A673 (cell line): Measurements from ENCODE around the gene MOG. TPM values are rescaled to one million over a fixed set of nuclear protein-coding genes. Genes with fewer than 3 reads are reported as not detected.

Source experiments
- BruUV-seq: library from RNA; stranded (reverse); fragments of 400-500 nt; replicated peaks from 2 replicates; lab custom pipeline; 2021; lab: Mats Ljungman, UMichigan
- CTCF ChIA-PET: fragments of 300-600 bp; sonication (Branson Sonifier 250); formaldehyde crosslinking; loops from one replicate; lab custom pipeline; 2022; ENCODE audit warnings: antibody characterized with exemption; lab: Charles Lee
- POLR2A ChIA-PET: fragments of 300-600 bp; sonication (Branson Sonifier 250); formaldehyde crosslinking; loops from one replicate; lab custom pipeline; 2022; ENCODE audit warnings: antibody characterized with exemption; ENCODE audit not compliant: low non-redundant PET; lab: Charles Lee
- DNase-seq: peaks from one replicate; pipeline ENCODE4 v3.0.0-alpha.2; 2015; ENCODE audit warnings: low spot score
- H3K27ac ChIP-seq: fragments of 200-600 bp; sonication (generic); 2 replicates; pipeline ENCODE4 v1.5.1; 2016; ENCODE audit warnings: mixed run types, low read depth, mild to moderate bottlenecking, mixed read lengths, antibody characterized with exemption, low read length; ENCODE audit not compliant: poor library complexity, severe bottlenecking
- H3K27me3 ChIP-seq: fragments of 200-600 bp; sonication (generic); replicated peaks from 2 replicates; pipeline ENCODE4 v1.6.1; 2017; ENCODE audit warnings: mixed run types, low read depth, mild to moderate bottlenecking, mixed read lengths, antibody characterized with exemption, low read length; ENCODE audit not compliant: insufficient read depth, poor library complexity
- H3K36me3 ChIP-seq: fragments of 200-600 bp; sonication (generic); 2 replicates; pipeline ENCODE4 v1.6.1; 2016; ENCODE audit warnings: mixed run types, mild to moderate bottlenecking, mixed read lengths, antibody characterized with exemption, low read length; ENCODE audit not compliant: insufficient read depth, poor library complexity, severe bottlenecking
- H3K4me1 ChIP-seq: fragments of 200-600 bp; sonication (generic); 2 replicates; pipeline ENCODE4 v1.6.1; 2017; ENCODE audit warnings: mixed run types, mild to moderate bottlenecking, mixed read lengths, antibody characterized with exemption, low read length; ENCODE audit not compliant: insufficient read depth, poor library complexity, severe bottlenecking
- H3K4me3 ChIP-seq: fragments of 200-600 bp; sonication (generic); 2 replicates; pipeline ENCODE4 v1.5.1; 2016; ENCODE audit warnings: low read depth, mixed run types, mild to moderate bottlenecking, mixed read lengths, low read length; ENCODE audit not compliant: poor library complexity, severe bottlenecking
- H3K9me3 ChIP-seq: fragments of 200-600 bp; sonication (generic); 2 replicates; pipeline ENCODE4 v1.6.1; 2016; ENCODE audit warnings: mixed run types, low read depth, mild to moderate bottlenecking, mixed read lengths, antibody characterized with exemption, low read length; ENCODE audit not compliant: poor library complexity, severe bottlenecking
- CTCF ChIP-seq: fragments of 300-800, 200-600 bp; sonication (generic); conservative IDR thresholded peaks from 2 replicates; pipeline ENCODE4 v1.5.1; 2017; ENCODE audit warnings: low read depth, mild to moderate bottlenecking, antibody characterized with exemption, low read length, moderate library complexity, mixed read lengths
- EZH2 ChIP-seq: fragments of 200-600 bp; sonication (generic); IDR thresholded peaks from 2 replicates; pipeline ENCODE4 v1.6.1; 2017; ENCODE audit warnings: borderline replicate concordance, low read depth, mild to moderate bottlenecking, mixed read lengths, antibody characterized with exemption, low read length; ENCODE audit not compliant: poor library complexity, severe bottlenecking
- intact Hi-C: fragments of 100-400 bp; cut with micrococcal nuclease; formaldehyde crosslinking; loops from one replicate; pipeline ENCODE4 v1.10.0; 2022; ENCODE audit not compliant: unreplicated experiment
- total RNA-seq: library from RNA; stranded (reverse); gene quantifications from 2 replicates; pipeline ENCODE4 v1.2.3, GENCODE V29; 2021

Gene MOG
- total RNA-seq, 1 experiment from 2014 or later = not detected

DNA sequence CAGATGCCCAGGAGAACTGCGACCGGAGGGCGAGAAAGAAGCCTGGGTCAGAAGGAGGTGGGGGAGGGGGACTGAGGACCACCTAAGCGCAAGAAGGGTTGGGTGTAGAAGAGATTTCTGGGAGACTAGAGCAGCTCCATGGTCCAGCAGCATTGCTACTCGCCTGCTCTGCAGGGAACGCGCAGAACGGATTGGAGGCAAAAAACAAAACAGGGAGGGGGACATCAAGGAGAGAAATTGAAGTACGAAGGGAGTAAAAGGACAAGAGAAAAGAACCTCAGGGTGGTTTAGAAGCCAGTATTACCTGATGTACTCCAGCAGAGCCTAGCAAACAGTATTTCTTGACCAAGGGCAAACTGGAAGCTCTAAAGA lies 23.4 kb upstream of the MOG start:
- DNase-seq = peak; percentile 42
- intact Hi-C loops = no loop called here
- H3K27ac ChIP-seq = peak overlapping the region; percentile 77
- H3K4me1 ChIP-seq = peaks cover 33% of the 10 kb centered on the region
- no peaks in the 10 kb centered on the region for H3K9me3 ChIP-seq
- no peaks in the 10 kb centered on the region for H3K27me3 ChIP-seq
- no peak for TF ChIP-seq EZH2
- no peak for TF ChIP-seq CTCF
- ChIA-PET POLR2A (interaction anchor here (0.6 kb wide), 1 partner anchor 688 kb away, joined by 4 read pairs; no protein-coding TSS in a partner anchor), CTCF (interaction anchor here (0.6 to 2.0 kb wide), 5 partner anchors 14 to 258 kb away, joined by 3 to 15 read pairs (median 5); no protein-coding TSS in a partner anchor)
- peak overlapping the region; percentile 84 for H3K4me3 ChIP-seq
- H3K36me3 ChIP-seq = no peaks in the 10 kb centered on the region
- no TSS peak for BruUV-seq

GRCh38 chr6:29637247-29637646 lies 19.6 kb upstream of the MOG start:
- ChIA-PET CTCF (no interaction called here), POLR2A (no interaction called here)
- peaks cover 7% of the 10 kb centered on the region for H3K4me1 ChIP-seq
- no peaks in the 10 kb centered on the region for H3K9me3 ChIP-seq
- no peak for TF ChIP-seq EZH2
- no peak for TF ChIP-seq CTCF
- no peak overlapping the region for H3K27ac ChIP-seq
- H3K36me3 ChIP-seq = no peaks in the 10 kb centered on the region
- H3K4me3 ChIP-seq = no peak overlapping the region
- BruUV-seq = no TSS peak
- intact Hi-C loops = no loop called here
- no peaks in the 10 kb centered on the region for H3K27me3 ChIP-seq
- DNase-seq = no peak

GRCh38 chr6:29641430-29642148 lies 15.3 kb upstream of the MOG start:
- POLR2A ChIA-PET = interaction anchor here (0.5 kb wide), 1 partner anchor 44 kb away, joined by 3 read pairs; no protein-coding TSS in a partner anchor

More at GRCh38 chr6:29641430-29642148, 15.3 kb upstream of the MOG start:
- Histone ChIP-seq H3K9me3 (no peaks in the 10 kb centered on the region), H3K4me3 (no peak overlapping the region), H3K27me3 (no peaks in the 10 kb centered on the region), H3K27ac (no peak overlapping the region), H3K36me3 (no peaks in the 10 kb centered on the region), H3K4me1 (no peaks in the 10 kb centered on the region)
- BruUV-seq = no TSS peak
- CTCF ChIA-PET = interaction anchor here (0.5 to 1.2 kb wide), 4 partner anchors 8 to 13 kb away, joined by 3 to 8 read pairs (median 4); no protein-coding TSS in a partner anchor
- intact Hi-C loops = no loop called here
- TF ChIP-seq CTCF (no peak), EZH2 (no peak)
- DNase-seq = no peak
